Kidney (tissue), 14 donors: Measurements from ENCODE around the gene TRAF3. TPM values are rescaled to one million over a fixed set of nuclear protein-coding genes. Genes with fewer than 3 reads are reported as not detected.
A peak's percentile ranks its signal among the peaks of the same experiment; 100 is the strongest.

Experiments
- DNase-seq, 5 donors: peaks; one replicate each; pipeline ENCODE4 v3.0.0-alpha.2; 2013 to 2020
- FAIRE-seq: peaks from 2 replicates; lab custom pipeline; 2012; peaks lifted over from hg19 to GRCh38; lab: Jason Lieb, UNC
- H3K27ac ChIP-seq, 2 donors: one replicate each; pipeline ENCODE4 v1.7.0; 2013; ENCODE audit warnings: low read depth in 2 of 2, low read length in 2 of 2, inconsistent platforms in 1 of 2
- H3K27me3 ChIP-seq: one replicate; pipeline ENCODE4 v1.7.1; 2013; ENCODE audit warnings: low read length, inconsistent platforms; ENCODE audit not compliant: control insufficient read depth, insufficient read depth
- H3K36me3 ChIP-seq, 3 donors: one replicate each; pipeline versions ENCODE4 v1.7.0 to v1.7.1; 2013; ENCODE audit warnings: low read length in 3 of 3, control low read depth in 1 of 3, inconsistent platforms in 1 of 3; ENCODE audit not compliant: insufficient read depth in 3 of 3, control insufficient read depth in 2 of 3
- H3K4me1 ChIP-seq, 3 donors: one replicate each; pipeline versions ENCODE4 v1.7.0 to v1.7.1; 2013; ENCODE audit warnings: low read length in 3 of 3, inconsistent platforms in 1 of 3, low read depth in 1 of 3; ENCODE audit not compliant: control insufficient read depth in 2 of 3, insufficient read depth in 2 of 3
- H3K4me3 ChIP-seq, 3 donors: one replicate each; pipeline versions ENCODE4 v1.7.0 to v1.8.1; 2013; ENCODE audit warnings: low read length in 3 of 3, control low read depth in 1 of 3, inconsistent platforms in 1 of 3
- H3K9ac ChIP-seq, 3 donors: one replicate each; pipeline versions ENCODE4 v1.7.0 to v1.7.1; 2013; ENCODE audit warnings: low read length in 3 of 3, control low read depth in 1 of 3, inconsistent platforms in 1 of 3
- H3K9me3 ChIP-seq, 3 donors: one replicate each; pipeline versions ENCODE4 v1.7.0 to v1.7.1; 2013; ENCODE audit warnings: low read length in 3 of 3, control low read depth in 1 of 3, inconsistent platforms in 1 of 3; ENCODE audit not compliant: control insufficient read depth in 2 of 3, insufficient read depth in 1 of 3
- intact Hi-C: fragments of 100-400 bp; cut with DNase I; formaldehyde crosslinking; loops from one replicate; pipeline ENCODE4 v1.11.1; 2022
- polyA plus RNA-seq: library from polyadenylated mRNA; stranded (reverse); fragments of 350-450 nt; fragmentation: Illumina TruSeq; extraction: RNeasy Lipid Tissue Mini Kit (QIAGEN cat#74804); gene quantifications from one replicate; pipeline ENCODE4 v1.2.3, GENCODE V29; 2014; ENCODE audit warnings: low read depth, low replicate concordance; ENCODE audit not compliant: insufficient read depth
- total RNA-seq: library from RNA; stranded (reverse); fragmentation: NEBNext Ultra II Directional; extraction: Animal tissue kit (Norgen Biotek cat#: 25700); gene quantifications from one replicate; pipeline ENCODE4 v1.2.1, GENCODE V29; 2021
- TF ChIP-seq, protein P1 (sequence below): IDR thresholded peaks from 3 replicates; pipeline ENCODE4 v1.5.1; 2012; ENCODE audit warnings: mild to moderate bottlenecking, moderate library complexity, borderline replicate concordance; ENCODE audit not compliant: insufficient read depth; ENCODE audit errors: extremely low read depth
- donor health status: control.
- donor health status: control.
- donor health status: control.
- donor health status: control.
- donor health status: control.
- donor health status: DM: yes; HTN: yes; CAD: no.
- donor health status: Normal renal cell carcinoma (clear cell type).

TRAF3 gene
- total and polyA plus RNA-seq, 2 donors from 2014 or later, result 5.2 to 35.4 TPM

DNA sequence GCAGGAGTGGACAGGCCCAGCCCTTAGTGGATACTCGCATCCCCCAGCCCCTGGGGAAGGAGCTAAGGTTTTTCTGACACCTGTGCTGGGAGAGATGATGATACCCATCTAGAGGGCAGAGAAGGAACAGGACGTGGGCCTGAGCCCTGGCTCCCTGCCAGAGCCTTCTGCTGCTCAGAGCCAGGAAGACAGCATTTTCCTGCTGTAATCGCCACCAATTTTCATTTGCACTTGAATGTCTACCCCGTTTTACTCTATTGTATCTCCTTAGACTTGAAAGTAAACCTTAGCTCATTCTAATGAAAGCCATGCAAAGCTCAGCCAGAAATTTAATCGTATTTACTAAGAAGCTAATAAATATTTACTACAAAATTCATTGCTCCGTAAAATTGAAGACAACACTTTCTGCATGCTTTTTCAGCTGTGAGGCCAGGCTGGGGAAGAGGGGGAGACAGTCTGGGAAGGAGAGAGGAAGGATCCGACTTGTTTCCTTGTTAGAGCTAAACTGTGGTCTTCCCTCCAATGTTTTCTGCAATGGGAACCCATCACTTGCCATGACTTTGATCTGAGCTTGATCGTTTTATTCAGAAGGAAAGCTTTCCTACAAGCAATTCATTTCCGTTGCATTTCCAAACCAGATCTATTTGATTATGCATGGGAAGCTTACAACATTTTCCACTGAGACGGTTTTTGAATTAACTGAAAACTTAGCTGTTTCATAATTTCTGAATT is 17.6 kb upstream of the TRAF3 start:
- FAIRE-seq, result no peak

DNA sequence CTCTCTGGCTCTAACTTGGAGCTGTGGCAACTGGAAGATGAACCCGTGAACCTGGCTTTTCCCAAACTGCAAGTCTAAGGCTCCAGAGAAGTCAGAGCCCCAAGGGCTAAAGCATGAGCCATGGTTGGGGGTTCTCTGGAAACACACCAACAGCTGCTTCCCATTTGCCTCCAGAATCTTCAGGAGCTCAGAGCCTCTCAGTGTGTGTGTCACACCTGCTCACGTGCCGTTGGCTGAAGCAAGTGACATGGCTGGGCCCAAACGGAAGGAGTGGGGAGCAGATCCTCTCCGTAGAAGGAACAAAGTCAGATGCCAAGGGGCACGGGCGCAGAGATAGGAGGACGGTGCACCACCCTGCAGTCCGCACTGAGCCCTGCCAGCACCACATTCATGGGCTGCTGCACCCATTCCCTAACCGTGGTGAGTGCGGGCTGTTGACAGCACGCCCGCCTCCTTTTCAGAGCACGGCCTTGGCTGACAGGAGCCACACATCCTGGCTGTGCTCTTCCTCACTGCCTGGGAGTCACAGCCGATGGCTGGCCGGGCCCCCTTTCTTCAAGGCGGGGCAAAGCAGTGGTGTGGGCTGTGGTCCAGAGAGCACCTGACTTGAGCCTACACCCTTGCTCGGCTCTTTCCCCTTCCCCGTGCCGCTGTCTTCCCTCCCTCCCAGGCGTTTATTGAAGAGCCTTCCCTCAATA is 16.6 kb upstream of the TRAF3 start:
- H3K9ac ChIP-seq, result no peak overlapping the region
- H3K27ac ChIP-seq, result no peak overlapping the region
- no peaks in the 10 kb centered on the region for H3K4me1 ChIP-seq
- no peak for FAIRE-seq
- H3K4me3 ChIP-seq, result no peak overlapping the region
- no peaks in the 10 kb centered on the region for H3K36me3 ChIP-seq
- no peaks in the 10 kb centered on the region for H3K9me3 ChIP-seq
- H3K27me3 ChIP-seq, result no peaks in the 10 kb centered on the region
- intact Hi-C loops, result no loop called here
- peak in 2 of 5 donors; percentile 40 to 43 for DNase-seq
- TF ChIP-seq, protein P1, sequence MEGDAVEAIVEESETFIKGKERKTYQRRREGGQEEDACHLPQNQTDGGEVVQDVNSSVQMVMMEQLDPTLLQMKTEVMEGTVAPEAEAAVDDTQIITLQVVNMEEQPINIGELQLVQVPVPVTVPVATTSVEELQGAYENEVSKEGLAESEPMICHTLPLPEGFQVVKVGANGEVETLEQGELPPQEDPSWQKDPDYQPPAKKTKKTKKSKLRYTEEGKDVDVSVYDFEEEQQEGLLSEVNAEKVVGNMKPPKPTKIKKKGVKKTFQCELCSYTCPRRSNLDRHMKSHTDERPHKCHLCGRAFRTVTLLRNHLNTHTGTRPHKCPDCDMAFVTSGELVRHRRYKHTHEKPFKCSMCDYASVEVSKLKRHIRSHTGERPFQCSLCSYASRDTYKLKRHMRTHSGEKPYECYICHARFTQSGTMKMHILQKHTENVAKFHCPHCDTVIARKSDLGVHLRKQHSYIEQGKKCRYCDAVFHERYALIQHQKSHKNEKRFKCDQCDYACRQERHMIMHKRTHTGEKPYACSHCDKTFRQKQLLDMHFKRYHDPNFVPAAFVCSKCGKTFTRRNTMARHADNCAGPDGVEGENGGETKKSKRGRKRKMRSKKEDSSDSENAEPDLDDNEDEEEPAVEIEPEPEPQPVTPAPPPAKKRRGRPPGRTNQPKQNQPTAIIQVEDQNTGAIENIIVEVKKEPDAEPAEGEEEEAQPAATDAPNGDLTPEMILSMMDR, result no peak

More for the DNA sequence above, 17.6 kb upstream of the TRAF3 start:
- Histone ChIP-seq H3K9ac (no peak overlapping the region), H3K36me3 (no peaks in the 10 kb centered on the region), H3K4me3 (no peak overlapping the region), H3K4me1 (no peaks in the 10 kb centered on the region), H3K27me3 (no peaks in the 10 kb centered on the region), H3K27ac (no peak overlapping the region), H3K9me3 (no peaks in the 10 kb centered on the region)
- intact Hi-C loops, result no loop called here
- TF ChIP-seq, protein P1, result no peak
- peak in 1 of 5 donors; percentile 23 for DNase-seq

DNA sequence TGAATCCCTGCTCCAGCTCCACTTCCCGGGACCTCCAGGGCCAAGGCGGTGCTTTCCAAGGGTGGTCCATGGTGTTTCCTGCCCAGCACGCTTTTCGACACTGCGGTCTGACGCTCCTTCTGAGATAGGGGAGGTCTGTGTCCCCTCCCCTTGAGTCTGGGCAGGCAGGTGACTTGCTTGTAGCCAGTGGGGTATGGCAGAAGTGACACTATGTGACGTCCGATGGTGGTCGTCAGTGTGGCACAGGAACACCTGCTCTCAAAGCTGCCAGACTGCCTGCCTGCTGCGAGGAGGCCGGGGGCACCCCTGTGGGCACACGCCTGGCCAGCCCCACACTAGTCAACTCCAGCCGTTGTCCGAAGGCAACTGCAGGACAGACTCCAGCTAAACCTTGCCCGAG is 16.0 kb upstream of the TRAF3 start:
- DNase-seq, result no peak
- intact Hi-C loops, result no loop called here
- Histone ChIP-seq H3K4me3 (no peak overlapping the region), H3K36me3 (no peaks in the 10 kb centered on the region), H3K27ac (no peak overlapping the region), H3K27me3 (no peaks in the 10 kb centered on the region), H3K4me1 (no peaks in the 10 kb centered on the region), H3K9ac (no peak overlapping the region), H3K9me3 (no peaks in the 10 kb centered on the region)
- no peak for FAIRE-seq
- TF ChIP-seq, protein P1, result no peak
